ENCODE results near the gene CDCA7L.

The CDCA7L gene

GRCh38 chr7:21945454-21946221 is at the start of gene CDCA7L:
TSS of gene CDCA7L (minus strand) at chr7:21945899. CDS start at chr7:21945804, 95 bp downstream.
- DNase-seq (ENCODE audit: low read depth) = peak; percentile 29

DNA sequence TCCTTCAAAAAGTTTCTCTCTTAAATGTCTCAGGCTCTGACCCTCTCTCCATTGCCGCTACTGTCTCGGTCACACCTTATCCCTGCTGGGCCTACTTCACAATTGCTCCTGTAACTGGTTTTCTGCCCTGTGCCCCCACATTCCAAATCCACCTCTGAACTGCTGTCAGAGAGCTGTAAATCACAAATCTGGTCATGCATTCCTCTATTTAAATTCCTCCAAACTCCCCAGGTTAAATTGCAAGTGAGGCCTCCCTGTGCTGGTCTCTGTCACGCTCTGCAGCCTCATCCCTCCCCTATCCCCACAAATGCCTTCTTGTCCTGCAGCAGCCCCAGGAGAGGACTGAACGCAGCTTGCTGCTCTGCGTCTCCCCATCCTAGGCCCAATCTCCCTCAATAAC is 40.4 kb upstream of the CDCA7L start:
- no peak for DNase-seq (ENCODE audit: low read depth)

DNA sequence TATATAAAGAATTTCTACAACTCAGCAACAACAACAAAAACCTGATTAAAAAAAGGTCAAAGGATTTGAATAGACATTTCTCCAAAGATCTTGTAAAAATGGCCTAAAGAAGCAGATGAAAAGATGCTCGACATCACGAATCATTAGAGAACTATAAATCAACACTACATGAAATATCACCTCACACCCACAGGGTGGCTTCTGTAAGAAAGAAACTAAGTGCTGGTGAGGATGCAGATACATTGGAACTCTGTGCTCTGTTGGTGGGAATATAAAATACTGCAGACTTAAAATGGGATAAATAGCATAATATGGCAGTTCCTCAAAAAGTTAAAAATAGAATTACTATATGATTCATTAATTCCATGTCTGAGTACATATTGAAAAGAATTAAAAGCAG is 38.3 kb upstream of the CDCA7L start:
- DNase-seq (ENCODE audit: low read depth) = no peak

- no peak for DNase-seq (ENCODE audit: low read depth)
These were observed 37.4 kb upstream of the CDCA7L start for GRCh38 chr7:21983056-21983455.

- DNase-seq (ENCODE audit: low read depth) = no peak
These were observed 35.8 kb upstream of the CDCA7L start for GRCh38 chr7:21981524-21981923.

GRCh38 chr7:21980926-21981500 is 35.3 kb upstream of the CDCA7L start:
- DNase-seq (ENCODE audit: low read depth) = no peak

- no peak for DNase-seq (ENCODE audit: low read depth)
These were observed 26.7 kb upstream of the CDCA7L start for GRCh38 chr7:21972397-21972784.

DNA sequence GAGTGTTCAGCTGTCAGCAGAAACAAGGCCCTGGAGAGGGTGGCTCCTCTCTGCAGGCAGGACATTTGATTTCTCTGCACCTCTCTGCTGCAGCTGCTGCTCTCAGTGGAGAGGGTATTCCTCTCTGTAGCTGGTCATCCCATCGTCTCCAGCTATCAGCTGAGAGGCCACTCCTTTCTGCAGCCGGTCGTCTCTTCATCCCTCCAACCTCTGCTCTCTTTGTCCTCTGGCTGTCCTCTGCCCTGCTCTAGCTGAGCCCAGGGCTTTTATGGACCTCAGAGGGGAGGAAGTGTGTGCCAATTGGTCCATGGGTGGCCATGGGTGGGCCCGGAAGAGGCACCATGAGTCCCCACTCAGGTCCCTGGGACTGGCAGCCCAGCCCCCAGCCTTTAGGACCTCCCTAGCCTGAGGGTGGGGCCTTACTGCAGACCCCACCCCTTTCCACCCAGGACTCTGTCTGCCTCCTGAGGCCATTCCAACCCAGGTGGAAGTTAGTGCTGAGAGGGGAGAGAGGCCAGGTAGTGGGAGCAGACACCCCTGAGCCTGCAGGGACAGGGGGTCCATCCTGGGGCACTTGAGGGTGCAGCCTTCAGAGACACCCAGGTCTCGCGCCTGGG is 26.2 kb upstream of the CDCA7L start:
- DNase-seq (ENCODE audit: low read depth) = no peak

- no peak for DNase-seq (ENCODE audit: low read depth)
These were observed 24.1 kb upstream of the CDCA7L start for GRCh38 chr7:21969822-21970221.

- DNase-seq (ENCODE audit: low read depth) = no peak
These were observed 21.9 kb upstream of the CDCA7L start for GRCh38 chr7:21967598-21968003.

DNA sequence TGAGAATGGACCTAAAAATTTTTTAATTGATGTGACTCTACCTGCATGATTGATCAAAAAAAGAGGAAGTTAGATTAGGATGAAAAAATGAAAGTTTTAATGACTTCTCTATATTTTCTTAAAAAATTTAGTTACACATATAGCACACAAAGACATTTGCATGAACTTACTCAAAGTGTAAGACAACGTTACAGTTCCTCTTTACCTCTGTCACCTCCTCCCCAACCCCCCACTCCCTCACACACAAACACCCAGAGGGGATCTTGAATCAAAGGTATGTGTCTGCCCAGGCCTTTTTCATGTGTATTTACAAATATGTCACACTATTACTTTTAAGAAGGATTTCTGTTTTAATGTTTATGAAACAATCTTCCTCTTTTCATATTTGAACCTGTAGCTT is 20.6 kb upstream of the CDCA7L start:
- DNase-seq (ENCODE audit: low read depth) = no peak

GRCh38 chr7:21965291-21965690 is 19.6 kb upstream of the CDCA7L start:
- DNase-seq (ENCODE audit: low read depth) = no peak

DNA sequence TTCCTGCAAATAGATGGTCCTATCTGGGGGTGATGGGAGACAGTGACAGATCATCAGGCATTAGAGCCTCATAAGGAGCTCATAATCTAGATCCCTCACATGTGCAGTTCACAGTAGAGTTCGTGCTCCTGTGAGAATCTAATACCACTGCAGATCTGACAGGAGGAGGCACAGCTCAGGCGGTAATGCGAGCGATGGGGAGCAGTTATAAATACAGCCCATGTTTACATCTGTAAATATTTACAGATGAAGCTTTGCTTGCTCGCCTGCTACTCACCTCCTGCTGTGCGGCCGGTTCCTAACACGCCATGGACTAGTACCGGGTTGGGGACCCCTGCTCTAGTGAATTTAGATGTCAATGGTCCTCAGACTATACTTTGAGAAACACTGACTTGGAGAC is 17.0 kb upstream of the CDCA7L start:
- DNase-seq (ENCODE audit: low read depth) = no peak

- DNase-seq (ENCODE audit: low read depth) = no peak
These were observed 15.2 kb upstream of the CDCA7L start for GRCh38 chr7:21960922-21961321.

- no peak for DNase-seq (ENCODE audit: low read depth)
These were observed 13.7 kb upstream of the CDCA7L start for GRCh38 chr7:21959387-21959776.

DNA sequence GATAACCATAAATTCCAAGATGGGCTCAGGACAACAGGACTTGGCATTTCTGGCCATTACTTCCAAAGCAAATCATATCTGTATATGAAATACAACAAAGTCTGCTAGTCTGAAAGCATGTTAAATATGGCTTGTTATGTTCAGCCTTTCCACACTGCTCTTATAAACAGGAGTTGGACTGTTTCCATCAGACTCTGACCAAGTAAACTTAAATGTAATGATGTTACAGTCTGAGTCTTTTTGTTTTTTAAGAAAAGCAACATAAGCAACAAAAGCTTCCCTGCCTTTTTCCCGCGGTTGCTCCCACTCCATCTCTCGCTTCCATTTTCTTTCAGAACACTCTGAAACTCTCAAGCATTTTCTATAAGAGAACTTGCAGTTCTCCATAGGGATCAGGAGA is 8.1 kb upstream of the CDCA7L start:
- DNase-seq (ENCODE audit: low read depth) = no peak

DNA sequence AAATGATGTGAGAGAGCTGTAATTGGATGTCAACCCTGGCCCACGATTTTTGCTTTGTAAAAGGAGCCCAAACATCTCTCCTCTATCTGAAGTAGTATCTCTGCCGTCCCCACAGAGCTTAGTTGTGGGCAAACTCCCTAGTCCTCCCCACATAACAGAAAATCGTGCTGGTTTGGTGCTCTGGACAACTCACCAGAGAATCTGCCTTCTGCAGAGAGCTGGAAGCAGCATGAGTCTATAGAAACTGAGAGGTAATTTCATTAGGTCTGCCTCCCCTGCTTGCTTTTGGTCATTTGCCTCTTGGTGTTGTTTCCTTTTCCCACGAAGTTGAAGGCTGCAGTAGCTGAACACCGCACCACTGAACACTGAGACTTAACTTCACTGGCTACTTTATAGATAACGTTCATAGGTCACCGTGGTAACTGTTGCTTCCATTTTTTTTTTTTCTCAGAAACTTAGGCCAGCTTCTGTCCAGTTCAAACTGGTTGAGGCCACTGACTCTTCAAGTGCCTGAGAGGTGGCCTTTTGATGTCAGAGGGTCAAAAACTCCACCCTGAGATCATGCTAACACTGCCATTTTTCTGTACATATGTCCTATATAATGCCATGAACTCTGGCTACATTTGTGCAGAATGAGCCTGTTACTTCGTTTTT is 3.3 kb upstream of the CDCA7L start:
- no peak for DNase-seq (ENCODE audit: low read depth)

- DNase-seq (ENCODE audit: low read depth) = no peak
These were observed 2.7 kb upstream of the CDCA7L start for GRCh38 chr7:21948364-21948763.

- DNase-seq (ENCODE audit: low read depth) = no peak
These were observed 2.2 kb upstream of the CDCA7L start for GRCh38 chr7:21947946-21948345.

DNA sequence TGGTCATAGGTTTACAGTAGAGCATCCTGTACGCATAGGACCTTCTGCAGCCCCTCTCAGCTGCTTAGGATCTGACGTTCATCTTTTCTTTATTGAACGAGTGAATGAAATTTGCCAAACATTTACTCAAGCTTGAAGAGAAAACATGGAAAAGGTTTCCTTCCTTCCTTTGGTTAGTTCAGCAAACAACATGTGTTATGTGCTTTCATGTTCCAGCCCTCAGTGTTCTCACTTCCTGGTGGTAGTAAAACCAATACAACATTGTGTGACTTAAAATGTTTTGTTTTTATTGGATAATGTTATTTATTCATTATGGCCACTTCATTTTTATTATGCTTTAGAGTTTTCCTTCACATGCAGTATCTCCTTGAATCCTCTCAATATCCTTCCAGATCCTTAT is 1.4 kb upstream of the CDCA7L start:
- no peak for DNase-seq (ENCODE audit: low read depth)

DNA sequence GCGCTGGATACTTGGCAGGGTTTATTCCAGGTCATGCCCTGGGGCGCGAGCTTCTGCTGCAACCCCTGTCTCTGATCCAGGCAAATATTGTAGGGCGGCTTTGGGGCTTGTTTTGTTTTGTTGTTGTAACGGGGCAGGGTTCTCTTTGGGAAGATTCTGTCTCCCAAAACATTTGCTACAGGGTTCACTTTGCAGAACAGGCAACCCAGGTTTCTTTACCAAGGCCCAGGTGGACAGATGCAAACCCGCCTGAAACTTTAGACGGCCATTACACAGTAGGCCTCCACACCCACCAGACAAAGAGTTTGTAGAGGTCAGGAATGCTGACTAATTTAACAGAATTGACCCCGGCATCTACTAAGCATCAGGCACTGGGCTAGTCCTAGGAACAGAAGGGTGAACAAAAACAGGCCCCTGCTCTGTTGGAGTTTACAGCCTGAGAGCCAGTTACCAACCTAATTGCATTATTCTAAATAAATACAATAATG is 567 bp upstream of the CDCA7L start:
- no peak for DNase-seq (ENCODE audit: low read depth)

GRCh38 chr7:21944616-21945453 is 864 bp downstream of the CDCA7L start:
- DNase-seq (ENCODE audit: low read depth) = no peak
